PFSK-1 (cell line): ENCODE measurements around the gene ETV4.

ENCODE experiments used
- POLR2AphosphoS5 ChIP-seq: IDR thresholded peaks from 2 replicates; pipeline ENCODE4 v1.6.1; 2012; ENCODE audit warnings: low read depth, mild to moderate bottlenecking, control low read depth, low read length, moderate library complexity
- SIN3A ChIP-seq: IDR thresholded peaks from 2 replicates; pipeline ENCODE4 v1.6.1; 2012; ENCODE audit warnings: mild to moderate bottlenecking, low read length, moderate library complexity, borderline replicate concordance; ENCODE audit not compliant: insufficient read depth
- TAF1 ChIP-seq: IDR thresholded peaks from 2 replicates; pipeline ENCODE4 v1.6.1; 2012; ENCODE audit warnings: low read length, control low read depth, borderline replicate concordance; ENCODE audit not compliant: insufficient read depth
- TF ChIP-seq, protein P1 (sequence below), 2 experiments: IDR thresholded peaks; 2 replicates each; pipeline versions ENCODE4 v1.6.1 to v1.8.0; 2011 to 2012; ENCODE audit warnings: low read depth in 2 of 2, low read length in 2 of 2, control low read depth in 1 of 2, inconsistent platforms in 1 of 2, mild to moderate bottlenecking in 1 of 2, moderate library complexity in 1 of 2; ENCODE audit not compliant: insufficient read depth in 1 of 2

DNA sequence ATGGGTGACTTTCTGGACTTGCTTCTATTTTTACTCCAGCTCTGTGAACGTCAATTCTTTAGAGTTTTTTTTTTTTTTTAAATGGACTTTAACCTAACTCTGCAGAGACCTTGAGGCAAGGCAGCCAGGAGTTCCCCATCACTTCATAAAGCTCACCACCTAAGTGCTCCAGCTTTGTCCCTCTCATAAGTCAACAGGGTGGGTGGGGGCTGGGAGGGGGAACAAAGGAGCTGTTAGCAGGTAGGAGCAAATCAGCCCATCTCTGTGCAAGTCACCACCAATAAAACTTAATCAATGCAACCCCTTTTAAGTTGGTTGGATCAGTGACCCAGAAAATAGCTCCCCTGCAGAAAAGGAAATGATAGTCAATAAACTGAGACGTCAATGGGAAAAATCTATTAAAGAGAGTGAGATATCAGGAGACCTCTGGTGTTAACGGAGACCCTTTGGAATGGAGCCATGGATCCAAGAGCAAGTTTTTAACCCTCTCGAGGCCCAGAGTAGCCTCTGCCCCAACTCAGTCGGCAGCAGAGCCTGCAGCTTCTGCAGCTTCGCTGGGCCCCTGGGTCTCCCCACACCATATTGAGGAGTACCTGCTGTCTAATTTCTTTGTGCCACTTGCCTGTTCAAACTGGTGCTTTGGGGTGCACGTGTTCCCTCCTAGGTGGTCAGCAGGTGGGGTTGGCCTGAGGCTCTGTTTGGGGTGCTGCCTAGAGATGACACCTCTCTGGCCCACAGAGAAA lies 27.6 kb upstream of the ETV4 start:
- TF ChIP-seq TAF1 (no peak), SIN3A (no peak), POLR2AphosphoS5 (no peak)
- TF ChIP-seq, protein P1, sequence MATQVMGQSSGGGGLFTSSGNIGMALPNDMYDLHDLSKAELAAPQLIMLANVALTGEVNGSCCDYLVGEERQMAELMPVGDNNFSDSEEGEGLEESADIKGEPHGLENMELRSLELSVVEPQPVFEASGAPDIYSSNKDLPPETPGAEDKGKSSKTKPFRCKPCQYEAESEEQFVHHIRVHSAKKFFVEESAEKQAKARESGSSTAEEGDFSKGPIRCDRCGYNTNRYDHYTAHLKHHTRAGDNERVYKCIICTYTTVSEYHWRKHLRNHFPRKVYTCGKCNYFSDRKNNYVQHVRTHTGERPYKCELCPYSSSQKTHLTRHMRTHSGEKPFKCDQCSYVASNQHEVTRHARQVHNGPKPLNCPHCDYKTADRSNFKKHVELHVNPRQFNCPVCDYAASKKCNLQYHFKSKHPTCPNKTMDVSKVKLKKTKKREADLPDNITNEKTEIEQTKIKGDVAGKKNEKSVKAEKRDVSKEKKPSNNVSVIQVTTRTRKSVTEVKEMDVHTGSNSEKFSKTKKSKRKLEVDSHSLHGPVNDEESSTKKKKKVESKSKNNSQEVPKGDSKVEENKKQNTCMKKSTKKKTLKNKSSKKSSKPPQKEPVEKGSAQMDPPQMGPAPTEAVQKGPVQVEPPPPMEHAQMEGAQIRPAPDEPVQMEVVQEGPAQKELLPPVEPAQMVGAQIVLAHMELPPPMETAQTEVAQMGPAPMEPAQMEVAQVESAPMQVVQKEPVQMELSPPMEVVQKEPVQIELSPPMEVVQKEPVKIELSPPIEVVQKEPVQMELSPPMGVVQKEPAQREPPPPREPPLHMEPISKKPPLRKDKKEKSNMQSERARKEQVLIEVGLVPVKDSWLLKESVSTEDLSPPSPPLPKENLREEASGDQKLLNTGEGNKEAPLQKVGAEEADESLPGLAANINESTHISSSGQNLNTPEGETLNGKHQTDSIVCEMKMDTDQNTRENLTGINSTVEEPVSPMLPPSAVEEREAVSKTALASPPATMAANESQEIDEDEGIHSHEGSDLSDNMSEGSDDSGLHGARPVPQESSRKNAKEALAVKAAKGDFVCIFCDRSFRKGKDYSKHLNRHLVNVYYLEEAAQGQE (IDR thresholded peaks at IDR 0.05; ENCODE audit: insufficient read depth in 1 of 2, low read depth in 2 of 2, low read length in 2 of 2) = no peak
